ENCODE measurements around the gene CERS3. TPM values are rescaled to one million over a fixed set of nuclear protein-coding genes. Genes with fewer than 3 reads are reported as not detected.

Gene CERS3
- total and polyA plus RNA-seq, 2 of the 4 experiments (the other 2 are of a cell fraction) = not detected

- Histone ChIP-seq H3K36me3 (ENCODE audit: control insufficient read depth, insufficient read depth, low read length) (peaks cover 3% of the 10 kb centered on the region; the same call in 1 of the 2 replicates), H4K5ac (ENCODE audit: low read depth, low read length) (no peak overlapping the region), H3K9ac (ENCODE audit: low read depth, low read length) (no peak overlapping the region), H2BK20ac (ENCODE audit: low read depth, low read length) (no peak overlapping the region), H3K4me1 (ENCODE audit: control insufficient read depth, insufficient read depth, low read length) (0 out of 2 replicates have a peak, but pooled peaks cover 2% of the 10 kb centered on the region), H3K56ac (ENCODE audit: extremely low read depth, insufficient read depth, low read length) (no peak overlapping the region), H3K4me2 (ENCODE audit: low read depth, low read length) (no peak overlapping the region), H2BK120ac (ENCODE audit: low read depth, low read length) (no peak overlapping the region), H3K27me3 (ENCODE audit: control insufficient read depth, insufficient read depth, low read length) (no peaks in the 10 kb centered on the region), H3K4me3 (ENCODE audit: insufficient read depth, low read depth, low read length) (no peak overlapping the region), H4K91ac (ENCODE audit: insufficient read depth, low read depth, low read length) (no peak overlapping the region), H4K20me1 (ENCODE audit: insufficient read depth, low read length) (no peaks in the 10 kb centered on the region), H3K9me3 (ENCODE audit: control insufficient read depth, insufficient read depth, low read length) (no peaks in the 10 kb centered on the region), H3K23ac (ENCODE audit: low read depth, low read length) (no peak overlapping the region), H2AK9ac (replicated peaks; ENCODE audit: low read depth, low read length, poor library complexity) (no peak overlapping the region), H2BK5ac (ENCODE audit: low read depth, low read length, poor library complexity, severe bottlenecking) (no peak overlapping the region), H3K14ac (replicated peaks; ENCODE audit: low read depth, low read length) (no peak overlapping the region), H4K8ac (ENCODE audit: low read depth in 2 of 2, low read length in 2 of 2) (no peak overlapping the region), H2AFZ (replicated peaks; ENCODE audit: low read length, poor library complexity) (no peak overlapping the region), H3K9me1 (ENCODE audit: insufficient read depth, low read length) (no peaks in the 10 kb centered on the region), H2AK5ac (ENCODE audit: low read depth, low read length) (no peak overlapping the region), H3K27ac (ENCODE audit: insufficient read depth, low read length) (no peak overlapping the region), H3K79me1 (ENCODE audit: low read depth in 1 of 2, low read length in 2 of 2) (no peaks in the 10 kb centered on the region; a peak in 2 of 4 replicates), H3K4ac (ENCODE audit: low read depth, low read length) (no peak overlapping the region), H3K18ac (ENCODE audit: low read depth, low read length) (no peak overlapping the region), H2BK15ac (ENCODE audit: low read depth, low read length) (no peak overlapping the region)
- 100% methylated on average over 2 of the region's 6 CpGs; no CpG with 5 or more reads in 1 of the 2 experiments for WGBS, 2 experiments (ENCODE audit: extremely low coverage in 2 of 2, insufficient read length in 1 of 2)
- intact Hi-C loops (cut with micrococcal nuclease) = no loop called here
- POLR2A ChIA-PET (ENCODE audit: unreplicated experiment) = no interaction called here
- in situ Hi-C loops (cut with MboI; ENCODE audit: low sequenced_read_pairs) = loop anchor here (10.0 kb wide), 1 partner anchor 632 kb away; no protein-coding TSS in a partner anchor
- no TSS peak for BruUV-seq (replicated peaks)
- TF ChIP-seq CTCF (conservative IDR thresholded peaks at IDR 0.05; ENCODE audit: low read depth, low read length) (no peak), RFX5 (IDR thresholded peaks at IDR 0.05; ENCODE audit: low read depth, low read length) (no peak), BHLHE40 (IDR thresholded peaks at IDR 0.05; ENCODE audit: low read depth, low read length) (no peak), FOS (IDR thresholded peaks at IDR 0.05; ENCODE audit: low read depth, low read length) (no peak), POLR2A (IDR thresholded peaks at IDR 0.05; ENCODE audit: low read depth, low read length) (no peak), NFE2L2 (IDR thresholded peaks at IDR 0.05; ENCODE audit: low read depth, low read length) (no peak), USF2 (IDR thresholded peaks at IDR 0.05; ENCODE audit: low read depth, low read length) (no peak), RAD21 (IDR thresholded peaks at IDR 0.05; ENCODE audit: low read length) (no peak), ELK1 (IDR thresholded peaks at IDR 0.05; ENCODE audit: borderline replicate concordance, low read depth, low read length) (no peak), MAZ (IDR thresholded peaks at IDR 0.05; ENCODE audit: borderline replicate concordance, low read depth, low read length) (no peak), RCOR1 (IDR thresholded peaks at IDR 0.05; ENCODE audit: insufficient replicate concordance, low read length) (no peak), CHD1 (IDR thresholded peaks at IDR 0.05; ENCODE audit: low read depth, low read length) (no peak), CEBPB (IDR thresholded peaks at IDR 0.05; ENCODE audit: low read depth, low read length) (no peak), MAFK (IDR thresholded peaks at IDR 0.05; ENCODE audit: low read depth, low read length) (no peak)
- dilution Hi-C loops (cut with HindIII; ENCODE audit: low sequenced_read_pairs, unreplicated experiment) = no loop called here
- CTCF ChIA-PET = no interaction called here
- DNase-seq = no peak
- ATAC-seq (ENCODE audit: low read depth) = no peak
Measured at GRCh38 chr15:100566850-100567628, 38.3 kb upstream of the CERS3 start.
